ENCODE data around the gene SIKE1. TPM values are rescaled to one million over a fixed set of nuclear protein-coding genes. Genes with fewer than 3 reads are reported as not detected.
A peak's percentile ranks its signal among the peaks of the same experiment; 100 is the strongest.

SIKE1 gene
- total RNA-seq, 1 donor from 2014 or later = 64.2 TPM

DNA sequence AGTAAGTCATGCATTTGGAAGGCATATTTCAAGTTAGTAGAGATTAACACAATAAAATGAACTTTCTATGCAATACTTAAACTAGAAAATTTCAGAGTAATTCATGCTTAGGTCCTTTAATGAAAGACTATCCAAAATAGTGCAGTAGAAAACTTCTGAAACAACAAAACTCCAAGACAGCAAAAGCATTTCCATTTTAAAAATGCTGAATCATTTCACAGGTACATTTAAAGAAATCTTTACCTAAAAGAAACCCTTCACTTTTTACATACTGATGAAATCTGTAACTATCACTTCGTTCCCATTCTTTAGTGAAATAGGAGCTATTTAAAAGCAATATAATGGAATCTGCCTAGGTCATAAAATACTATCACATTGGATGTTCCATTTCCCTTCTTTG, 40.2 kb downstream of the SIKE1 start:
- H3K9me3 Mint-ChIP-seq = no peaks in the 10 kb centered on the region
- no peaks in the 10 kb centered on the region for H3K27me3 Mint-ChIP-seq (ENCODE audit: low read depth)
- H3K27ac Mint-ChIP-seq = peak overlapping the region; percentile 14
- H3K4me1 Mint-ChIP-seq = no peaks in the 10 kb centered on the region
- no peak for DNase-seq (ENCODE audit: low spot score in 2 of 2, unreplicated experiment in 2 of 2)
- no peak overlapping the region for H3K4me3 Mint-ChIP-seq
- peaks cover 48% of the 10 kb centered on the region for H3K36me3 Mint-ChIP-seq
- TF ChIP-seq, protein P1, sequence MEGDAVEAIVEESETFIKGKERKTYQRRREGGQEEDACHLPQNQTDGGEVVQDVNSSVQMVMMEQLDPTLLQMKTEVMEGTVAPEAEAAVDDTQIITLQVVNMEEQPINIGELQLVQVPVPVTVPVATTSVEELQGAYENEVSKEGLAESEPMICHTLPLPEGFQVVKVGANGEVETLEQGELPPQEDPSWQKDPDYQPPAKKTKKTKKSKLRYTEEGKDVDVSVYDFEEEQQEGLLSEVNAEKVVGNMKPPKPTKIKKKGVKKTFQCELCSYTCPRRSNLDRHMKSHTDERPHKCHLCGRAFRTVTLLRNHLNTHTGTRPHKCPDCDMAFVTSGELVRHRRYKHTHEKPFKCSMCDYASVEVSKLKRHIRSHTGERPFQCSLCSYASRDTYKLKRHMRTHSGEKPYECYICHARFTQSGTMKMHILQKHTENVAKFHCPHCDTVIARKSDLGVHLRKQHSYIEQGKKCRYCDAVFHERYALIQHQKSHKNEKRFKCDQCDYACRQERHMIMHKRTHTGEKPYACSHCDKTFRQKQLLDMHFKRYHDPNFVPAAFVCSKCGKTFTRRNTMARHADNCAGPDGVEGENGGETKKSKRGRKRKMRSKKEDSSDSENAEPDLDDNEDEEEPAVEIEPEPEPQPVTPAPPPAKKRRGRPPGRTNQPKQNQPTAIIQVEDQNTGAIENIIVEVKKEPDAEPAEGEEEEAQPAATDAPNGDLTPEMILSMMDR (IDR thresholded peaks at IDR 0.05; ENCODE audit: unreplicated experiment) = no peak

DNA sequence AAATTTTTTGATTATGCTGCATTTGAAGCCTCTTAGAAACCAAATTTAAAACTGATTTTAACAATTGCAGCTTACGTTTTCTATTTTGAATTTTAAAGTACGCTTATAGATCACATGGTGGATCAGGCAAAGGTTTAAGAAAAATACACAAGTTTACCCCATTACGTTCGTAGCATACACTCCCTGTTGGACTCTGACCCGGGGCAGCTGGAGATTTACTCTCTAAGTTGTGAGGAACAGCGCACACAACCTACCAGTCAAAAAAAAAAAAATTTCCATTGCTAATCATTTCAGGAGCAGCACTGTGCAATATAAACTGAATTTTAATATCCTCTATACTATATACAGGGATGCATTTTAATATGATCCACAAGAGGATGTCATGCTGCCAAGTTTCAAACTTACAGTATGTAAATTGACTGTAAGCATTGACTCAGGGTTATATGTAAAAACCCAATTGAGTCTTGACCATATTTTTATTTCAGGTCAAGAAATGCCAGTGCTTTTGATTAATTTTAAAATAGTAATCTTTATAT, 43.1 kb downstream of the SIKE1 start:
- TF ChIP-seq, protein P1 (IDR thresholded peaks at IDR 0.05; ENCODE audit: unreplicated experiment) = no peak
- Mint-ChIP-seq H3K9me3 (no peaks in the 10 kb centered on the region), H3K27me3 (ENCODE audit: low read depth) (no peaks in the 10 kb centered on the region), H3K4me1 (no peaks in the 10 kb centered on the region), H3K36me3 (peaks cover 54% of the 10 kb centered on the region), H3K27ac (no peak overlapping the region), H3K4me3 (no peak overlapping the region)
- DNase-seq (ENCODE audit: low spot score in 2 of 2, unreplicated experiment in 2 of 2) = no peak

DNA sequence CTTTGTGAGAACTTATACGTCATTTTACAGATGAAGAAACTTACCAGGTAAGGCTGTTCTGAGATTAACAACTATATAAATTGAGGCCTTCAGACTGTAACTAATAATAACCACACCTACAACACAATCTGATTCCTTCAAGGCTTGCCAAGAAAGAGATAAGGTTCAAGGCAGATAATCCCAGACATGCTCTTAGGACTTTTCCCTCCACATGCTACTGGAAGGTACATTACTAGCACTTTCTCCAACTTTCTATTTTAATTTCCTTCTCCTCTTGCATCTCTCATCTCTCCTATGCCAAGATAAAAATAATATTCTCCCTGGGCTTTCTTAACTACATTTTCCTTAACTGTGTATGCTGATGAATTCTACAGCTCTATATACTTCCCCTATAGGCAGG, 45.0 kb downstream of the SIKE1 start:
- no peaks in the 10 kb centered on the region for H3K27me3 Mint-ChIP-seq (ENCODE audit: low read depth)
- TF ChIP-seq, protein P1 (IDR thresholded peaks at IDR 0.05; ENCODE audit: unreplicated experiment) = no peak

DNA sequence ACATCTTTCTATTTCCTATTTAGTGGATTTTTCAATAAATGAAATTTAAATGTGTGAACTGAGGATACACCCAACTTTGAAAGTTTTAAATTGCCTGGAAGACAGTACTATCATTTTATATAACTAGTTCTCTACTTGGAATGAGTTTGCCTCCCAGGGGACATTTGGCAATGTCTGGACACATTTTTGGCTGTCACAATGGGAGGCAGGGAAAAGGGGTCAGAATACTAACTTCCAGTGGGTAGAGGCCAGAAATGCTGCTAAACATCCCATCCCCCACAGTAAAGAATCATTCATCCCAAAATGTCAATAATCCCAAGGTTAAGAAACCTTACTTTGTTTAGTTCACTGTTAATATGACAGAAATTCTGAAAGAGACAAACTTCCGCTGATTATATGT, 50.7 kb downstream of the SIKE1 start:
- no peaks in the 10 kb centered on the region for H3K9me3 Mint-ChIP-seq
- TF ChIP-seq, protein P1 (IDR thresholded peaks at IDR 0.05; ENCODE audit: unreplicated experiment) = no peak
- DNase-seq (ENCODE audit: low spot score in 2 of 2, unreplicated experiment in 2 of 2) = no peak
- peaks cover 64% of the 10 kb centered on the region for H3K36me3 Mint-ChIP-seq
- no peaks in the 10 kb centered on the region for H3K27me3 Mint-ChIP-seq (ENCODE audit: low read depth)
- no peaks in the 10 kb centered on the region for H3K4me1 Mint-ChIP-seq
- no peak overlapping the region for H3K27ac Mint-ChIP-seq
- H3K4me3 Mint-ChIP-seq = no peak overlapping the region

More for the DNA sequence above, 45.0 kb downstream of the SIKE1 start:
- H3K27ac Mint-ChIP-seq = no peak overlapping the region
- no peaks in the 10 kb centered on the region for H3K4me1 Mint-ChIP-seq
- H3K36me3 Mint-ChIP-seq = peaks cover 61% of the 10 kb centered on the region
- H3K9me3 Mint-ChIP-seq = no peaks in the 10 kb centered on the region
- no peak for DNase-seq (ENCODE audit: low spot score in 2 of 2, unreplicated experiment in 2 of 2)
- H3K4me3 Mint-ChIP-seq = no peak overlapping the region

DNA sequence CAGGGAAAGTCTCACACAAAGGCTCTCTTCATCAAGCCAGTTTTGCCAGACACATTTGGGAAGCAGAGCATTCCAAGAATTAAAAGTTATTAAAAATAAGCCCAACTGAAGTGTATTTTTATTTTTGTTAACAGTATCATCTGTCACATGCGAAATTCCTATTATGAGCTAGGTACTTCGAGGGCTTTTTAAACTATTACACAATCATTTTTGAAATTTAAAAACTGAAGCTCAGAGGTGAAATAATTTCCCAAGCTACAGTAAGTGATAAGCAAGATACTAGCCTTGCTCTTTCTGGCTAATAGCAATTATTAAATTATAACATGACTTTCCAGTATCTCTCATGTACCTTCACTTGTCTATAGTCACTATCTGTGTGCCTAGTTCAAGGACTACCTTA, 51.9 kb downstream of the SIKE1 start:
- no peaks in the 10 kb centered on the region for H3K4me1 Mint-ChIP-seq
- no peak for DNase-seq (ENCODE audit: low spot score in 2 of 2, unreplicated experiment in 2 of 2)
- H3K27ac Mint-ChIP-seq = no peak overlapping the region
- peaks cover 63% of the 10 kb centered on the region for H3K36me3 Mint-ChIP-seq
- H3K4me3 Mint-ChIP-seq = no peak overlapping the region
- H3K9me3 Mint-ChIP-seq = no peaks in the 10 kb centered on the region
- no peaks in the 10 kb centered on the region for H3K27me3 Mint-ChIP-seq (ENCODE audit: low read depth)
- TF ChIP-seq, protein P1 (IDR thresholded peaks at IDR 0.05; ENCODE audit: unreplicated experiment) = no peak

DNA sequence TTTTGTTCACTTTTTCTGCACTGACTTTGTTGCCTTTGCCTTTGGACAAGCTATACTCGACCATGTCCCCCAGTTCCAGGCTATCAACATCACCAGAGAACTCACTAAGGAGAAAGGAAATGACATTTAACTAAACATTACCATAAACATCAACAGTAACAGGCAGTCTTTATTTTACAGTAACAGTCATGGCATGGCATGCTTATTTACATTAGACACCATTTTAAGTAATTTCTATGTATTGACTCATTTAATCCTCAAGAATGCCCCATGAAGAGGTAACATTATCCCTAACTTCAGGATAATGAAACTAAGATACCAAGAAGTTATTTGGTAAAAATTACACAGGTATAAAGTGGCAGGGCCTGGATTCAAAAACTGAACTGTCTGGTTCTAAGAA, 55.3 kb downstream of the SIKE1 start:
- TF ChIP-seq, protein P1 (IDR thresholded peaks at IDR 0.05; ENCODE audit: unreplicated experiment) = no peak
- no peaks in the 10 kb centered on the region for H3K9me3 Mint-ChIP-seq
- H3K27me3 Mint-ChIP-seq (ENCODE audit: low read depth) = no peaks in the 10 kb centered on the region
- peaks cover 63% of the 10 kb centered on the region for H3K36me3 Mint-ChIP-seq
- H3K4me3 Mint-ChIP-seq = no peak overlapping the region
- H3K27ac Mint-ChIP-seq = no peak overlapping the region
- no peak for DNase-seq (ENCODE audit: low spot score in 2 of 2, unreplicated experiment in 2 of 2)
- no peaks in the 10 kb centered on the region for H3K4me1 Mint-ChIP-seq

All from mesothelial cell of epicardium (in vitro differentiated cells).